ENCODE data around the gene YARS2.

DNA sequence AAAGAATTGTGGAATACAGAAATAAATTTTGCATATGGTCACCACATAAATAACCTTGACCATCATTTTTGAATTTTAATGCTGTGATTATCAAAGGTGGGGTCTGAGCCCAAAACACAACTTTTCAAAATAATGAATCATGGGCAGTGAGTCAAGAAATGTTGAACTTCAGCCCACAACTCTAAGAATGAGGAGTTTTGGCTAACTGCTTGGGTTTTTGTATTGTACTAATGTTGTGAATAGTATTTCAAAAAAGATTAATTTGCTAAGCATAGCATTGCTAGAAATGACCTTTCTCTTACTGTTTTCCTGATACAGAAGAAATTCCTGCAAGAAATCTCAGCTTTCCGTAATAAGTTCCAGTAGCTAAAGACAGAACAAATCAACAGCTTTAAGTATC, 24.4 kb upstream of the YARS2 start:
- TF ChIP-seq, protein P1, sequence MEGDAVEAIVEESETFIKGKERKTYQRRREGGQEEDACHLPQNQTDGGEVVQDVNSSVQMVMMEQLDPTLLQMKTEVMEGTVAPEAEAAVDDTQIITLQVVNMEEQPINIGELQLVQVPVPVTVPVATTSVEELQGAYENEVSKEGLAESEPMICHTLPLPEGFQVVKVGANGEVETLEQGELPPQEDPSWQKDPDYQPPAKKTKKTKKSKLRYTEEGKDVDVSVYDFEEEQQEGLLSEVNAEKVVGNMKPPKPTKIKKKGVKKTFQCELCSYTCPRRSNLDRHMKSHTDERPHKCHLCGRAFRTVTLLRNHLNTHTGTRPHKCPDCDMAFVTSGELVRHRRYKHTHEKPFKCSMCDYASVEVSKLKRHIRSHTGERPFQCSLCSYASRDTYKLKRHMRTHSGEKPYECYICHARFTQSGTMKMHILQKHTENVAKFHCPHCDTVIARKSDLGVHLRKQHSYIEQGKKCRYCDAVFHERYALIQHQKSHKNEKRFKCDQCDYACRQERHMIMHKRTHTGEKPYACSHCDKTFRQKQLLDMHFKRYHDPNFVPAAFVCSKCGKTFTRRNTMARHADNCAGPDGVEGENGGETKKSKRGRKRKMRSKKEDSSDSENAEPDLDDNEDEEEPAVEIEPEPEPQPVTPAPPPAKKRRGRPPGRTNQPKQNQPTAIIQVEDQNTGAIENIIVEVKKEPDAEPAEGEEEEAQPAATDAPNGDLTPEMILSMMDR (IDR thresholded peaks at IDR 0.05 in 8 of 11, conservative IDR thresholded peaks at IDR 0.05 in 3 of 11): no peak
- no peak for TF ChIP-seq POLR2A (IDR thresholded peaks at IDR 0.05)
- TF ChIP-seq POLR2AphosphoS5 (IDR thresholded peaks at IDR 0.05): no peak

Data from spleen (tissue), 7 donors.